Measurements from ENCODE around the gene PCA3. TPM values are rescaled to one million over a fixed set of nuclear protein-coding genes. Genes with fewer than 3 reads are reported as not detected.

PCA3 gene
- total and polyA plus RNA-seq, 10 donors: 0.27 to 0.35 TPM; not detected in 8

DNA sequence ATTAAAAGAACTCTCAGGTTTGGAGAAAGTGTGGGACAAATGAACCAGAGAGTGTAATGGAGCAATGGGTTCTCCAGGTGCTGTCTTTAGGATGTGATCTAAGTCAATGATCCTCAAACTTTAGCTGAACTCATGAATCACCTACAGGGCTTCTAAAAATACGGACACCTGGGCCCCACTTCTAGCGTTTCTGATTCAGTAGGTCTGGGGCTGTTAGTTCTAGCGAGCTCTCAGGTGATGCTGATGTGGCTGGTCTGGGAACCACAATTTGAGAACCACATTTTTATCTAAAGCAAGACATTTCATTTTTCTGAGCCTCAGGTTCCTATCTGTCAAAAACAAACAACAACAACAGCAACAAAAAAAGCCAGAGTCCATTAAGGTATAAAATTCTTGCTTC, 35.1 kb upstream of the PCA3 start:
- Histone ChIP-seq H3K9me3 (no peaks in the 10 kb centered on the region), H3K4me1 (no peaks in the 10 kb centered on the region), H3K27ac (no peak overlapping the region), H3K27me3 (replicated peaks in 1 of 7) (peaks cover 0 to 11% (median 0%) of the 10 kb centered on the region in 7 donors), H3K4me3 (no peak overlapping the region), H3K36me3 (no peaks in the 10 kb centered on the region)
- DNase-seq: no peak
- intact Hi-C loops (cut with DNase I; ENCODE audit: low total_unique reads): no loop called here
- WGBS, 5 donors: 69 to 90% (median 86%) methylated on average over 3 of the region's 3 CpGs
- TF ChIP-seq, protein P1, sequence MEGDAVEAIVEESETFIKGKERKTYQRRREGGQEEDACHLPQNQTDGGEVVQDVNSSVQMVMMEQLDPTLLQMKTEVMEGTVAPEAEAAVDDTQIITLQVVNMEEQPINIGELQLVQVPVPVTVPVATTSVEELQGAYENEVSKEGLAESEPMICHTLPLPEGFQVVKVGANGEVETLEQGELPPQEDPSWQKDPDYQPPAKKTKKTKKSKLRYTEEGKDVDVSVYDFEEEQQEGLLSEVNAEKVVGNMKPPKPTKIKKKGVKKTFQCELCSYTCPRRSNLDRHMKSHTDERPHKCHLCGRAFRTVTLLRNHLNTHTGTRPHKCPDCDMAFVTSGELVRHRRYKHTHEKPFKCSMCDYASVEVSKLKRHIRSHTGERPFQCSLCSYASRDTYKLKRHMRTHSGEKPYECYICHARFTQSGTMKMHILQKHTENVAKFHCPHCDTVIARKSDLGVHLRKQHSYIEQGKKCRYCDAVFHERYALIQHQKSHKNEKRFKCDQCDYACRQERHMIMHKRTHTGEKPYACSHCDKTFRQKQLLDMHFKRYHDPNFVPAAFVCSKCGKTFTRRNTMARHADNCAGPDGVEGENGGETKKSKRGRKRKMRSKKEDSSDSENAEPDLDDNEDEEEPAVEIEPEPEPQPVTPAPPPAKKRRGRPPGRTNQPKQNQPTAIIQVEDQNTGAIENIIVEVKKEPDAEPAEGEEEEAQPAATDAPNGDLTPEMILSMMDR (IDR thresholded peaks at IDR 0.05 in 8 of 11, conservative IDR thresholded peaks at IDR 0.05 in 3 of 11): no peak
- TF ChIP-seq POLR2AphosphoS5 (IDR thresholded peaks at IDR 0.05): no peak
- TF ChIP-seq POLR2A (IDR thresholded peaks at IDR 0.05): no peak

DNA sequence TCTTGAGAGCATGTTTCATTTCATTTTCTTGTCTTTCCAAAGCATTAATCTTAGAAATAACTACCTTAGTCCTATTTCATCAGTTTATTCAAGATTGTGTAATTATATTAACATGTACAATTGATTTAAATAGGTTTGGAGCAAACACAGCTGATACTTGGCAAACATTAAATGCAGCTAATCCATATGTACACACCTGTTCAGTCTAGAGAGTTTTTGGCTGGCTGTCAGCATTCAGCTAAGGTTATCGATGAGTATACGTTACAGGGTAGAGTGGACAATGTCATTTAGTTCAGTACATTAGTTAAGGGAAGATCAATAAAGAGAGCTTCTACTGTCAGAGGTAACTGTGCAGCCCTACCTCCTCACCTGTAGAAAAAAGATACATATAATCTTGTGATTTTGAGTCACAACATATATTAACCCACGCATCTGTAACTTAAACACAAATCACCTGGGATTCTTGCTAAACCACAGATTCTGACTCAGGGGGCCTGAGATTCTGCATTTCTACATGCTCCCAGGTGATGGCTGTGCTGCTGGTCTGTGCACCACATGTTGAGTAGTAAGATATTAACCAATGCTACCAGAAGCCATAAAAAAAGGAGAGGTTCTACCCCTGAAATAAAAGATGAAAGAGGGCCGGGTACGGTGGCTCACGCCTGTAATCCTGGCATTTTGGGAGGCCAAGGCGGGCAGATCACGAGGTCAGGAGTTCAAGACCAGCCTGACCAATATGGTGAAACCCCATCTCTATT, 34.1 kb upstream of the PCA3 start:
- Histone ChIP-seq H3K4me3 (no peak overlapping the region), H3K27ac (no peak overlapping the region), H3K36me3 (no peaks in the 10 kb centered on the region), H3K27me3 (replicated peaks in 1 of 7) (peaks cover 0 to 6% (median 0%) of the 10 kb centered on the region in 7 donors), H3K4me1 (no peaks in the 10 kb centered on the region), H3K9me3 (no peaks in the 10 kb centered on the region)
- TF ChIP-seq, protein P1 (IDR thresholded peaks at IDR 0.05 in 8 of 11, conservative IDR thresholded peaks at IDR 0.05 in 3 of 11): no peak
- TF ChIP-seq POLR2A (IDR thresholded peaks at IDR 0.05): no peak
- TF ChIP-seq POLR2AphosphoS5 (IDR thresholded peaks at IDR 0.05): no peak
- WGBS, 5 donors: 87 to 98% (median 91%) methylated on average over 8 of the region's 8 CpGs
- intact Hi-C loops (cut with DNase I; ENCODE audit: low total_unique reads): no loop called here
- DNase-seq: no peak

DNA sequence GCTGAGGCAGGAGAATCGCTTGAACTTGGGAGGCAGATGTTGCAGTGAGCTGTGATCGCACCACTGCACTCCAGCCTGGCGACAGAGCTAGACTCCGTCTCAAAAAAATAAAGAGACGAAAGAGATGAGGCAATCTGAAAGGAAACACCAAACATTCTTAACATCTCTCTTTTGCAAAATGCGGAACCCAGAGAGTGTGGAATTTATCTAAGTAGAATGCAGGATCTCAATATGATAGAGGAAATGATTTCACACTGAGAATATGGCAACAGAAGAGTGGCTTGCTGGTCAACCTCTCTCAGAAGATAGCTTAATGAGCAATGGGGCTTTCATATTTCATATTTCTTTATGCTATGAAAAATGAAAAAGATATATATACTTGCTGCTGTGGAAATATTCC, 33.4 kb upstream of the PCA3 start:
- whole genome bisulfite sequencing, 5 donors: 67 to 94% (median 80%) methylated on average over 6 of the region's 6 CpGs
- intact Hi-C loops (cut with DNase I; ENCODE audit: low total_unique reads): no loop called here
- TF ChIP-seq, protein P1 (IDR thresholded peaks at IDR 0.05 in 8 of 11, conservative IDR thresholded peaks at IDR 0.05 in 3 of 11): no peak
- TF ChIP-seq POLR2AphosphoS5 (IDR thresholded peaks at IDR 0.05): no peak
- no peak for TF ChIP-seq POLR2A (IDR thresholded peaks at IDR 0.05)
- no peak overlapping the region for H3K4me3 ChIP-seq
- peaks cover 0 to 3% (median 0%) of the 10 kb centered on the region in 7 donors for H3K27me3 ChIP-seq (replicated peaks in 1 of 7)
- no peak for DNase-seq
- no peaks in the 10 kb centered on the region for H3K36me3 ChIP-seq
- no peaks in the 10 kb centered on the region for H3K9me3 ChIP-seq
- no peak overlapping the region for H3K27ac ChIP-seq
- H3K4me1 ChIP-seq: no peaks in the 10 kb centered on the region

DNA sequence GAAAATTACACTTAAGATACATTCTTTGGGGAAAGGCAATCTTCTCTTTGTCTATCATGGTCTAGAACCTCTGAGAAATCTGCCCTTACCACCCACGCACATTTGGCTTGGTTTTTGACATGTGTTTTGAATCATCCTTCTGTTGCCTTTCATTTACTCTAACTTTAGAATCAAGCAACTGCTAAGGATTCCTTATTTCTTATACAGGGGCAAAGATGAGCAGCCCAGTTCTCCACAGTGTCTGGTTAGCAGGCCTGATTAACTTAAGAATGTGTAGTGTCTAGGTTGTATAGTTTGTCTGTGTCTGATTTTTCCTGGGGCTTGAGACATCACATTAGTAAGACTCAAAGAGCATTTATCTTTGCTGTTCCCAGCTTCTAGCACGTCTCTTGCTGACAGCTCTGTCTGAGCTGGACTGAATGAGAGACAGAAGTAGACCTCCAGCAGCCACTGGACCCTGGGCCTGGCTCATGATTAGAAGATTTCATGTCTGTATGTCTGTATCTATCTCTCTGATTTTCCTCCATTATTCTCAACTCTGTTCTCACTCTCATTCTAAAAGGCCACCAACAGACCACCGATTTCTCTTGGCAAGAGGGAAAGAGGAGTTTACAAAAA, 31.8 kb upstream of the PCA3 start:
- TF ChIP-seq POLR2AphosphoS5 (IDR thresholded peaks at IDR 0.05): no peak
- TF ChIP-seq, protein P1 (IDR thresholded peaks at IDR 0.05 in 8 of 11, conservative IDR thresholded peaks at IDR 0.05 in 3 of 11): no peak
- TF ChIP-seq POLR2A (IDR thresholded peaks at IDR 0.05): no peak
- intact Hi-C loops (cut with DNase I; ENCODE audit: low total_unique reads): no loop called here
- Histone ChIP-seq H3K4me1 (no peaks in the 10 kb centered on the region), H3K27ac (no peak overlapping the region), H3K9me3 (no peaks in the 10 kb centered on the region), H3K36me3 (no peaks in the 10 kb centered on the region), H3K27me3 (replicated peaks in 1 of 7) (no peaks in the 10 kb centered on the region), H3K4me3 (no peak overlapping the region)
- no peak for DNase-seq
- WGBS, 5 donors: 31 to 81% (median 61%) methylated on average over 3 of the region's 3 CpGs
